ENCODE results near the gene OOSP1. TPM values are rescaled to one million over a fixed set of nuclear protein-coding genes. Genes with fewer than 3 reads are reported as not detected.
"Not testable (repeated sequence)": the region's sequence is repeated elsewhere in the genome, so short reads cannot be mapped to it uniquely, and the experiment has no call there.

OOSP1 gene
- total and polyA plus RNA-seq, 2 donors = 0.48 TPM; not detected in 1

GRCh38 chr11:59967677-59968394, 29.6 kb downstream of the OOSP1 start:
- Histone ChIP-seq H3K36me3 (ENCODE audit: insufficient read depth) (no peaks in the 10 kb centered on the region), H3K4me3 (ENCODE audit: low read depth, low read length) (no peak overlapping the region), H3K27ac (ENCODE audit: low read depth) (no peak overlapping the region), H3K4me1 (ENCODE audit: insufficient read depth) (no peaks in the 10 kb centered on the region)
- 87% methylated on average over 3 of the region's 3 CpGs for WGBS
- no peak for DNase-seq (ENCODE audit: extremely low spot score)

GRCh38 chr11:59968395-59968783, 30.2 kb downstream of the OOSP1 start:
- DNase-seq (ENCODE audit: extremely low spot score) = no peak
- Histone ChIP-seq H3K4me3 (ENCODE audit: low read depth, low read length) (no peak overlapping the region), H3K27ac (ENCODE audit: low read depth) (no peak overlapping the region), H3K4me1 (ENCODE audit: insufficient read depth) (no peaks in the 10 kb centered on the region), H3K36me3 (ENCODE audit: insufficient read depth) (no peaks in the 10 kb centered on the region)
- 83% methylated on average over 1 of the region's 1 CpG for WGBS

- no peaks in the 10 kb centered on the region for H3K4me1 ChIP-seq (ENCODE audit: insufficient read depth)
- no peak overlapping the region for H3K27ac ChIP-seq (ENCODE audit: low read depth)
- H3K36me3 ChIP-seq (ENCODE audit: insufficient read depth) = no peaks in the 10 kb centered on the region
- 69% methylated on average over 5 of the region's 5 CpGs for WGBS
- DNase-seq (ENCODE audit: extremely low spot score) = no peak
- H3K4me3 ChIP-seq (ENCODE audit: low read depth, low read length) = no peak overlapping the region
Measured at GRCh38 chr11:59973097-59973496, 34.9 kb downstream of the OOSP1 start.

- no peak overlapping the region for H3K27ac ChIP-seq (ENCODE audit: low read depth)
- DNase-seq (ENCODE audit: extremely low spot score) = no peak
- H3K4me3 ChIP-seq (ENCODE audit: low read depth, low read length) = no peak overlapping the region
- H3K4me1 ChIP-seq (ENCODE audit: insufficient read depth) = no peaks in the 10 kb centered on the region
- no peaks in the 10 kb centered on the region for H3K36me3 ChIP-seq (ENCODE audit: insufficient read depth)
- 95% methylated on average over 4 of the region's 4 CpGs for WGBS
Measured at GRCh38 chr11:59981106-59981770, 43.0 kb downstream of the OOSP1 start.

- H3K4me1 ChIP-seq (ENCODE audit: insufficient read depth); H3K4me3 ChIP-seq (ENCODE audit: low read depth, low read length); H3K27ac ChIP-seq (ENCODE audit: low read depth); H3K36me3 ChIP-seq (ENCODE audit: insufficient read depth); DNase-seq (ENCODE audit: extremely low spot score): not testable (repeated sequence)
- WGBS = 66% methylated on average over 4 of the region's 4 CpGs
Measured at GRCh38 chr11:59982037-59982436, 43.8 kb downstream of the OOSP1 start.

- Histone ChIP-seq H3K4me1 (ENCODE audit: insufficient read depth) (no peaks in the 10 kb centered on the region), H3K27ac (ENCODE audit: low read depth) (no peak overlapping the region), H3K36me3 (ENCODE audit: insufficient read depth) (no peaks in the 10 kb centered on the region), H3K4me3 (ENCODE audit: low read depth, low read length) (no peak overlapping the region)
- 90% methylated on average over 1 of the region's 1 CpG for WGBS
- DNase-seq (ENCODE audit: extremely low spot score) = no peak
Measured at GRCh38 chr11:59983212-59983611, 45.0 kb downstream of the OOSP1 start.

GRCh38 chr11:59984368-59984767, 46.1 kb downstream of the OOSP1 start:
- Histone ChIP-seq H3K4me1 (ENCODE audit: insufficient read depth) (no peaks in the 10 kb centered on the region), H3K27ac (ENCODE audit: low read depth) (no peak overlapping the region), H3K4me3 (ENCODE audit: low read depth, low read length) (no peak overlapping the region), H3K36me3 (ENCODE audit: insufficient read depth) (no peaks in the 10 kb centered on the region)
- WGBS = 87% methylated on average over 3 of the region's 3 CpGs
- DNase-seq (ENCODE audit: extremely low spot score) = no peak

GRCh38 chr11:59990421-59990820, 52.2 kb downstream of the OOSP1 start:
- no peak for DNase-seq (ENCODE audit: extremely low spot score)
- Histone ChIP-seq H3K36me3 (ENCODE audit: insufficient read depth) (no peaks in the 10 kb centered on the region), H3K4me1 (ENCODE audit: insufficient read depth) (no peaks in the 10 kb centered on the region), H3K27ac (ENCODE audit: low read depth) (no peak overlapping the region), H3K4me3 (ENCODE audit: low read depth, low read length) (no peak overlapping the region)
- WGBS = 67% methylated on average over 1 of the region's 1 CpG

- H3K36me3 ChIP-seq (ENCODE audit: insufficient read depth) = no peaks in the 10 kb centered on the region
- no peaks in the 10 kb centered on the region for H3K4me1 ChIP-seq (ENCODE audit: insufficient read depth)
- 74% methylated on average over 5 of the region's 5 CpGs for WGBS
- DNase-seq (ENCODE audit: extremely low spot score) = no peak
- no peak overlapping the region for H3K4me3 ChIP-seq (ENCODE audit: low read depth, low read length)
- H3K27ac ChIP-seq (ENCODE audit: low read depth) = no peak overlapping the region
Measured at GRCh38 chr11:59992425-59992824, 54.2 kb downstream of the OOSP1 start.

GRCh38 chr11:59997800-59998199, 59.6 kb downstream of the OOSP1 start:
- Histone ChIP-seq H3K27ac (ENCODE audit: low read depth) (no peak overlapping the region), H3K36me3 (ENCODE audit: insufficient read depth) (no peaks in the 10 kb centered on the region), H3K4me3 (ENCODE audit: low read depth, low read length) (no peak overlapping the region), H3K4me1 (ENCODE audit: insufficient read depth) (no peaks in the 10 kb centered on the region)
- 66% methylated on average over 2 of the region's 2 CpGs for WGBS
- no peak for DNase-seq (ENCODE audit: extremely low spot score)

- H3K4me1 ChIP-seq (ENCODE audit: insufficient read depth) = no peaks in the 10 kb centered on the region
- H3K27ac ChIP-seq (ENCODE audit: low read depth) = no peak overlapping the region
- WGBS = 54% methylated on average over 4 of the region's 4 CpGs
- no peak overlapping the region for H3K4me3 ChIP-seq (ENCODE audit: low read depth, low read length)
- no peaks in the 10 kb centered on the region for H3K36me3 ChIP-seq (ENCODE audit: insufficient read depth)
- no peak for DNase-seq (ENCODE audit: extremely low spot score)
Measured at GRCh38 chr11:59999691-60000090, 61.5 kb downstream of the OOSP1 start.

- no peak for DNase-seq (ENCODE audit: extremely low spot score)
- WGBS = 74% methylated on average over 2 of the region's 2 CpGs
- H3K36me3 ChIP-seq (ENCODE audit: insufficient read depth) = no peaks in the 10 kb centered on the region
Measured at GRCh38 chr11:60003729-60004128, 65.5 kb downstream of the OOSP1 start.

GRCh38 chr11:60005360-60005759, 67.1 kb downstream of the OOSP1 start:
- Histone ChIP-seq H3K4me3 (ENCODE audit: low read depth, low read length) (no peak overlapping the region), H3K4me1 (ENCODE audit: insufficient read depth) (no peaks in the 10 kb centered on the region), H3K36me3 (ENCODE audit: insufficient read depth) (no peaks in the 10 kb centered on the region), H3K27ac (ENCODE audit: low read depth) (no peak overlapping the region)
- no peak for DNase-seq (ENCODE audit: extremely low spot score)
- WGBS = 85% methylated on average over 1 of the region's 1 CpG

More at GRCh38 chr11:60003729-60004128, 65.5 kb downstream of the OOSP1 start:
- H3K4me1 ChIP-seq (ENCODE audit: insufficient read depth) = no peaks in the 10 kb centered on the region
- H3K27ac ChIP-seq (ENCODE audit: low read depth) = no peak overlapping the region
- no peak overlapping the region for H3K4me3 ChIP-seq (ENCODE audit: low read depth, low read length)

All from urinary bladder (tissue), 4 donors.